ENCODE measurements around the gene ACER3.

ACER3 gene

DNA sequence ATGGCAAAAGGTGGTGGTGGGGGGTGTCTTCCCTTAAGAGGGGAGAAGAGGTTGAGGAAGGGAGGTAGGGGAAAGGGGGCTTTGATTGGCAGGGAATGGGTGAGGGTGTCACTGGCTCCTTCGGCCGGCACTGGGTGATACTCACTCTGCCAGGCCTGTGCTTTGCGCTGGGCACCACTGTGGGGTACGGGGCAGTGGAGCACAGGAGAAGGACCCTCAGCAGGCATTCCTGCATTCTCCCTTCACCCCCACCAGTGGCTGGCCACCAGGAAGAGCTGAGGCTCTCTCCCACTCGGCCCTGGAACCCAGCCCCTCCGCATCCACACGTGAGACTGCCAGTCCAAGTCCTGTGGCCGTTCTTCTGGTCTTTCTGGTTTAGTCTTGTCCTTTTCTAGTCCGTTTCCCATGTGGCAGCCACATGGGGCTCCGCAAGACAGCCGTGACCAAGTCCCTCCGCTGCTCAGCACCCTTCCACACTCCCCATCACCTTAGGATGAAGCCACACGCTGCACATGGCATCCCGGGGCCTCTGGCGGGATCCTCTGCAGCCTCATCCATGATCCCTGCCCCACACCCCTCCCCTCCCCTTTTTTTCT lies 214.0 kb downstream of the ACER3 start:
- H3K4me3 ChIP-seq: no peak overlapping the region
- TF ChIP-seq CTCF (IDR thresholded peaks at IDR 0.05): no peak
- H3K27ac ChIP-seq: peak overlapping the region; percentile 91 to 94
- DNase-seq (ENCODE audit: low spot score): peak; percentile 71

DNA sequence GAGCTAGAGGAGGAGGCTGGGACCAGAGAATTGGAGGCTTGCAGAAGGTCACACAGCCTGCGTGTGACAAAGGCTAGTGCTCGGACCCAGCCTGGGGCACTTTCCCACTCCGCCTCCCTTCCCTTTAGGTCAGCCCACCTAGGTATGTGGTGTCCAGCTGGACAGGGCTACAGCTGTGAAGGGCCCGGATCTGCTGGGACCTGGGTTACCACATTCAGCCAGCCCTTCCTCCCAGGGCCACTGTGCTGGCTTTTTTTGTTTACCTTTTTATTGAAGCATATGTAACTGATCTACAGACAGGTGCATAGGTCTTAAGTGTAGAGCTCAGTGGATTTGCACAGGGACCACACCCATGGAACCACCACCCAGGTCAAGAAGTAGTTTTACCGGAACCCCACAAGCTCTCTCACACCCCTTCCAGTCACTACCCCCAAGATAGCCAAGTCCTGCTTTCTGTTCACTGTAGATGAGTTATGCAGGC lies 214.7 kb downstream of the ACER3 start:
- Histone ChIP-seq H3K27ac (peak overlapping the region; percentile 91 to 94), H3K4me3 (no peak overlapping the region)
- peak; percentile 63 for DNase-seq (ENCODE audit: low spot score)
- no peak for TF ChIP-seq CTCF (IDR thresholded peaks at IDR 0.05)

Data from coronary artery (tissue), 2 donors.